Lung (tissue), 12 donors: ENCODE results near the gene IFNL2. TPM values are rescaled to one million over a fixed set of nuclear protein-coding genes. Genes with fewer than 3 reads are reported as not detected.

ENCODE experiments used
- ATAC-seq: fragments of 200-7000 bp; cut with Tn5 transposase; one replicate; pipeline ENCODE4 v1.9.1; 2020; ENCODE audit warnings: moderate number of reproducible peaks; ENCODE audit not compliant: insufficient read depth, low FRiP score
- DNase-seq, 3 donors: peaks; one replicate each; pipeline ENCODE4 v3.0.0-alpha.2; 2013 to 2017
- H3K27ac ChIP-seq, 2 donors: one replicate each; pipeline ENCODE4 v1.5.1; 2013; ENCODE audit warnings: mild to moderate bottlenecking in 2 of 2, moderate library complexity in 2 of 2, control low read depth in 1 of 2, inconsistent platforms in 1 of 2, low read depth in 1 of 2, low read length in 1 of 2
- H3K27me3 ChIP-seq, 3 donors: one replicate each; pipeline ENCODE4 v1.5.1; 2013; ENCODE audit warnings: low read length in 2 of 3; ENCODE audit not compliant: control insufficient read depth in 3 of 3, insufficient read depth in 3 of 3
- H3K36me3 ChIP-seq, 4 donors: one replicate each; pipeline ENCODE4 v1.5.1; 2013; ENCODE audit warnings: low read length in 4 of 4, mild to moderate bottlenecking in 1 of 4, moderate library complexity in 1 of 4; ENCODE audit not compliant: control insufficient read depth in 4 of 4, insufficient read depth in 4 of 4
- H3K4me1 ChIP-seq, 5 donors: one replicate each; pipeline ENCODE4 v1.5.1; 2013; ENCODE audit warnings: low read length in 5 of 5, mild to moderate bottlenecking in 2 of 5, moderate library complexity in 1 of 5; ENCODE audit not compliant: control insufficient read depth in 5 of 5, insufficient read depth in 5 of 5
- H3K4me3 ChIP-seq: one replicate; pipeline ENCODE4 v1.5.1; 2013; ENCODE audit warnings: mild to moderate bottlenecking, control low read depth, moderate library complexity
- H3K9ac ChIP-seq, 2 donors: one replicate each; pipeline ENCODE4 v1.5.1; 2013; ENCODE audit warnings: low read length in 2 of 2, control low read depth in 1 of 2; ENCODE audit not compliant: insufficient read depth in 1 of 2
- H3K9me3 ChIP-seq, 4 donors: one replicate each; pipeline ENCODE4 v1.5.1; 2013; ENCODE audit warnings: low read length in 3 of 4, mild to moderate bottlenecking in 1 of 4, moderate library complexity in 1 of 4; ENCODE audit not compliant: control insufficient read depth in 4 of 4, insufficient read depth in 3 of 4
- WGBS, 2 donors: extraction: QIAGEN DNeasy Blood & Tissue Kit; methylation state at CpG; one replicate each; pipeline ENCODE4 v1.1.7; 2013; 5-methylcytosine and 5-hydroxymethylcytosine counted together
- polyA plus RNA-seq, 2 donors: library from polyadenylated mRNA; stranded (reverse); fragments of 200-250 nt; gene quantifications; one replicate each; pipeline ENCODE4 v1.2.1, GENCODE V29; 2013
- total RNA-seq, 2 donors: library from RNA; depleted of rRNA in 1 of 2; stranded (reverse); fragments of >200 nt in 1 of 2; gene quantifications; one replicate each; pipeline ENCODE4 v1.2.1, GENCODE V29; 2014 to 2021
- TF ChIP-seq, protein P1 (sequence below): IDR thresholded peaks from 2 replicates; pipeline ENCODE4 v1.5.1; 2012; ENCODE audit warnings: mild to moderate bottlenecking; ENCODE audit errors: control extremely low read depth, extremely low read depth
- donor health status: control.
- donor health status: control.
- donor health status: Bipolar disorder and iron deficiency.
- donor health status: healthy.
- donor health status: DM: yes; HTN: yes; CAD: no.

IFNL2 gene
- total and polyA plus RNA-seq, 4 donors, result not detected

- peaks cover 0 to 13% (median 3%) of the 10 kb centered on the region in 3 donors for H3K27me3 ChIP-seq
- WGBS, 2 donors, result 84% methylated on average over 29 of the region's 29 CpGs
- H3K36me3 ChIP-seq, result no peaks in the 10 kb centered on the region
- H3K9ac ChIP-seq, result no peak overlapping the region
- TF ChIP-seq, protein P1, sequence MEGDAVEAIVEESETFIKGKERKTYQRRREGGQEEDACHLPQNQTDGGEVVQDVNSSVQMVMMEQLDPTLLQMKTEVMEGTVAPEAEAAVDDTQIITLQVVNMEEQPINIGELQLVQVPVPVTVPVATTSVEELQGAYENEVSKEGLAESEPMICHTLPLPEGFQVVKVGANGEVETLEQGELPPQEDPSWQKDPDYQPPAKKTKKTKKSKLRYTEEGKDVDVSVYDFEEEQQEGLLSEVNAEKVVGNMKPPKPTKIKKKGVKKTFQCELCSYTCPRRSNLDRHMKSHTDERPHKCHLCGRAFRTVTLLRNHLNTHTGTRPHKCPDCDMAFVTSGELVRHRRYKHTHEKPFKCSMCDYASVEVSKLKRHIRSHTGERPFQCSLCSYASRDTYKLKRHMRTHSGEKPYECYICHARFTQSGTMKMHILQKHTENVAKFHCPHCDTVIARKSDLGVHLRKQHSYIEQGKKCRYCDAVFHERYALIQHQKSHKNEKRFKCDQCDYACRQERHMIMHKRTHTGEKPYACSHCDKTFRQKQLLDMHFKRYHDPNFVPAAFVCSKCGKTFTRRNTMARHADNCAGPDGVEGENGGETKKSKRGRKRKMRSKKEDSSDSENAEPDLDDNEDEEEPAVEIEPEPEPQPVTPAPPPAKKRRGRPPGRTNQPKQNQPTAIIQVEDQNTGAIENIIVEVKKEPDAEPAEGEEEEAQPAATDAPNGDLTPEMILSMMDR, result no peak
- H3K9me3 ChIP-seq, result peaks cover 0 to 2% (median 0%) of the 10 kb centered on the region in 4 donors
- H3K27ac ChIP-seq, result no peak overlapping the region
- H3K4me3 ChIP-seq, result no peak overlapping the region
- DNase-seq (no peak), ATAC-seq (no peak)
- H3K4me1 ChIP-seq, result no peaks in the 10 kb centered on the region
Observed at GRCh38 chr19:39254531-39255345, 13.5 kb upstream of the IFNL2 start.

DNA sequence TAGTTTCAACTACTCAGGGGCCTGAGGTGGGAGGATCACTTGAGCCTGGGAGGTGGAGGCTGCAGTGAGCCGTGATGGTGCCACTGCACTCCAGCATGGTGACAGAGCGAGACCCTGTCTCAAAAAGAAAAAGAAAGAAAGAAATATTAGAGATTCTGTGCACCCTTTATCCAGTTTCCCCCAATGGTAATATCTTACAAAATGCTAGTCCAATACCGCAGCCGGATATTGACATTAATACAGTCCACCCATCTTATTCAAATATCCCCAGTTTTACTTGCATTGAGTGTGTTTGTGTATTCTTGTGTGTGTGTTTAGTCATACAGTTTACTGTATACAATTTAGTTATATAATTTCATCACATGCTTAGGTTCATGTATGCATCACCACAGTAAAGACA is 11.0 kb upstream of the IFNL2 start:
- Histone ChIP-seq H3K27ac (no peak overlapping the region), H3K9me3 (peaks cover 0 to 2% (median 0%) of the 10 kb centered on the region in 4 donors), H3K4me1 (no peaks in the 10 kb centered on the region), H3K4me3 (no peak overlapping the region), H3K36me3 (no peaks in the 10 kb centered on the region), H3K27me3 (peaks cover 0 to 5% (median 5%) of the 10 kb centered on the region in 3 donors), H3K9ac (no peak overlapping the region)
- WGBS, 2 donors, result 96 to 97% methylated on average over 4 of the region's 4 CpGs
- TF ChIP-seq, protein P1, result no peak
- no peak for ATAC-seq
- DNase-seq, result no peak

DNA sequence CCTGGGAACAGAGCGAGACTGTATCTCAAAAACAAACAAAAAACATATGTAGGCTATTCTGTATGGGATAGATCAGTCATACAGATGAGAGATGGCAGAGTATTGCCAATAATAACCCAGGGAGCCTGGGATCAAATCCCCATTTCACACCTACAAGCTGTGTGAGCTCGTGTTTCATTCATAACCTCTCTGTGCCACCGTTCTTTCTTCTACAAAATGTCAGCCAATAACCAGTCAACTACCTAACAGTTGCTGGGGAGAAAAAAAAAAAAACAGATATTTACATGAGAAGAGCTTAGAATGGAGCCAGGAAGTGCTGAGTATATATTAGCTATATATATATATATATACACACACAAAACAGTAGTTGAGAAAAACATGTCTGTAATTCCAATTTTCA is 6.5 kb upstream of the IFNL2 start:
- H3K27me3 ChIP-seq, result peaks cover 0 to 31% (median 30%) of the 10 kb centered on the region in 3 donors
- H3K9ac ChIP-seq, result no peak overlapping the region
- no peak overlapping the region for H3K4me3 ChIP-seq
- no peaks in the 10 kb centered on the region for H3K36me3 ChIP-seq
- peaks cover 0 to 13% (median 0%) of the 10 kb centered on the region in 5 donors for H3K4me1 ChIP-seq
- WGBS, 2 donors, result 67 to 84% methylated on average over 3 of the region's 3 CpGs
- ATAC-seq (no peak), DNase-seq (no peak)
- H3K9me3 ChIP-seq, result peaks cover 0 to 10% (median 0%) of the 10 kb centered on the region in 4 donors
- no peak overlapping the region for H3K27ac ChIP-seq
- TF ChIP-seq, protein P1, result no peak
